SK-N-SH (cell line): Measurements from ENCODE around the gene PLIN5. TPM values are rescaled to one million over a fixed set of nuclear protein-coding genes. Genes with fewer than 3 reads are reported as not detected.

Experiments used
- CTCF ChIA-PET: fragments of 300-600, 350-600 bp; formaldehyde crosslinking; extraction: SDS; loops from one replicate; lab custom pipeline; 2021; lab: Yijun Ruan, JAX
- POLR2A ChIA-PET: fragments of 350-600 bp; sonication (Branson Sonifier 250); formaldehyde crosslinking; extraction: SDS; loops from one replicate; lab custom pipeline; 2020; ENCODE audit warnings: antibody characterized with exemption, inconsistent platforms; lab: Yijun Ruan, JAX
- DNase-seq: peaks from one replicate; pipeline ENCODE4 v3.0.0; 2012
- H2AFZ ChIP-seq: fragments of 200-600 bp; sonication (generic); 2 replicates; pipeline ENCODE4 v1.8.1; 2016; ENCODE audit warnings: antibody characterized with exemption, mild to moderate bottlenecking, low read depth
- H3F3A ChIP-seq: fragments of 200-600 bp; sonication (generic); replicated peaks from 2 replicates; pipeline ENCODE3; 2016; ENCODE audit warnings: antibody characterized with exemption, mild to moderate bottlenecking; ENCODE audit not compliant: insufficient read depth
- H3K27ac ChIP-seq, 2 experiments: fragments of 200-500 bp in 1 of 2; fragments of 200-600 bp in 1 of 2; sonication (Bioruptor generic) in 1 of 2; sonication (generic), shearing (Covaris generic) in 1 of 2; 2 replicates each; pipeline versions ENCODE4 v1.5.1 to v1.6.1; 2014 to 2016; ENCODE audit warnings: low read depth in 2 of 2, inconsistent platforms in 1 of 2, low read length in 1 of 2, mild to moderate bottlenecking in 1 of 2, mixed read lengths in 1 of 2
- H3K27me3 ChIP-seq: fragments of 200-600 bp; sonication (generic), shearing (Covaris generic); 2 replicates; pipeline ENCODE4 v1.6.1; 2016; ENCODE audit warnings: mixed run types; ENCODE audit not compliant: insufficient read depth
- H3K36me3 ChIP-seq, 2 experiments: fragments of 200-500 bp in 1 of 2; fragments of 200-600 bp in 1 of 2; sonication (Bioruptor generic) in 1 of 2; sonication (generic) in 1 of 2; replicated peaks in 1 of 2; 2 replicates each; pipeline versions ENCODE3 to v1.5.1; 2014 to 2016; ENCODE audit warnings: low read length in 1 of 2, mild to moderate bottlenecking in 1 of 2; ENCODE audit not compliant: insufficient read depth in 2 of 2, control insufficient read depth in 1 of 2
- H3K4me1 ChIP-seq, 2 experiments: fragments of 200-500 bp in 1 of 2; fragments of 200-600 bp in 1 of 2; sonication (Bioruptor generic) in 1 of 2; sonication (generic), shearing (Covaris generic) in 1 of 2; 2 replicates each; pipeline versions ENCODE4 v1.5.1 to v1.6.1; 2014 to 2016; ENCODE audit warnings: low read depth in 1 of 2, low read length in 1 of 2, mixed run types in 1 of 2; ENCODE audit not compliant: insufficient read depth in 2 of 2, control insufficient read depth in 1 of 2
- H3K4me2 ChIP-seq: fragments of 200-600 bp; sonication (generic), shearing (Covaris generic); 2 replicates; pipeline ENCODE4 v1.6.1; 2017; ENCODE audit warnings: mixed run types
- H3K4me3 ChIP-seq, 2 experiments: fragments of 200-500 bp in 1 of 2; fragments of 200-600 bp in 1 of 2; sonication (Bioruptor generic) in 1 of 2; sonication (generic), shearing (Covaris generic) in 1 of 2; 2 replicates each; pipeline versions ENCODE4 v1.5.1 to v1.8.1; 2014 to 2016; ENCODE audit warnings: low read depth in 2 of 2, inconsistent platforms in 1 of 2, low read length in 1 of 2, mild to moderate bottlenecking in 1 of 2, mixed read lengths in 1 of 2, moderate library complexity in 1 of 2
- H3K79me2 ChIP-seq: fragments of 200-600 bp; sonication (generic); 2 replicates; pipeline ENCODE4 v1.8.1; 2017; ENCODE audit warnings: mild to moderate bottlenecking; ENCODE audit not compliant: insufficient read depth
- H3K9ac ChIP-seq: fragments of 200-600 bp; sonication (generic); 2 replicates; pipeline ENCODE4 v1.6.1; 2017; ENCODE audit warnings: mixed run types
- H3K9me2 ChIP-seq: fragments of 200-600 bp; sonication (generic); 2 replicates; pipeline ENCODE4 v1.6.1; 2017; ENCODE audit warnings: mixed run types
- H3K9me3 ChIP-seq: fragments of 200-600 bp; sonication (generic); 2 replicates; pipeline ENCODE4 v1.6.1; 2017; ENCODE audit warnings: mixed run types, mild to moderate bottlenecking, moderate library complexity
- H4K20me1 ChIP-seq: fragments of 200-600 bp; sonication (generic); 2 replicates; pipeline ENCODE4 v1.6.1; 2017; ENCODE audit warnings: mild to moderate bottlenecking, mixed run types; ENCODE audit not compliant: insufficient read depth
- CHD2 ChIP-seq: fragments of 150-350 bp; IDR thresholded peaks from 2 replicates; pipeline ENCODE4 v1.6.1; 2018; ENCODE audit warnings: low read length; ENCODE audit not compliant: partially characterized antibody
- CTCF ChIP-seq: fragments of 200-600 bp; sonication (generic); IDR thresholded peaks from 2 replicates; pipeline ENCODE4 v1.6.1; 2017; ENCODE audit warnings: antibody characterized with exemption, mild to moderate bottlenecking, moderate library complexity
- ELF1 ChIP-seq: IDR thresholded peaks from 2 replicates; pipeline ENCODE4 v1.4.0; 2012
- EZH2phosphoT487 ChIP-seq: fragments of 200-600 bp; sonication (generic); IDR thresholded peaks from 2 replicates; pipeline ENCODE4 v1.6.1; 2017; ENCODE audit warnings: low read depth, mixed run types, mild to moderate bottlenecking, antibody characterized with exemption, moderate library complexity, borderline replicate concordance
- FOSL2 ChIP-seq: IDR thresholded peaks from 2 replicates; pipeline ENCODE4 v1.4.0; 2012; ENCODE audit warnings: low read depth, mild to moderate bottlenecking, moderate library complexity, borderline replicate concordance
- GATA2 ChIP-seq: sonication (generic); formaldehyde crosslinking; IDR thresholded peaks from 2 replicates; pipeline ENCODE4 v1.5.0; 2020; ENCODE audit warnings: mild to moderate bottlenecking, missing genetic modification reagents
- IRF3 ChIP-seq: fragments of 150-350 bp; IDR thresholded peaks from 2 replicates; pipeline ENCODE4 v1.6.1; 2016; ENCODE audit warnings: mild to moderate bottlenecking, low read depth, low read length
- JUND ChIP-seq: IDR thresholded peaks from 2 replicates; pipeline ENCODE4 v1.4.0; 2012
- MEF2A ChIP-seq: IDR thresholded peaks from 2 replicates; pipeline ENCODE4 v1.4.0; 2012; ENCODE audit warnings: low read depth, borderline replicate concordance
- NRF1 ChIP-seq: IDR thresholded peaks from 2 replicates; pipeline ENCODE4 v1.6.1; 2012; ENCODE audit warnings: low read depth, mild to moderate bottlenecking, low read length
- PBX3 ChIP-seq: IDR thresholded peaks from 2 replicates; pipeline ENCODE4; 2012
- RAD21 ChIP-seq: IDR thresholded peaks from 2 replicates; pipeline ENCODE4 v1.6.1; 2012; ENCODE audit warnings: mild to moderate bottlenecking, low read length
- RCOR1 ChIP-seq: fragments of 150-350 bp; IDR thresholded peaks from 2 replicates; pipeline ENCODE4 v1.6.1; 2017; ENCODE audit warnings: antibody characterized with exemption, low read length
- RXRA ChIP-seq: IDR thresholded peaks from 2 replicates; pipeline ENCODE4 v1.4.0; 2012; ENCODE audit warnings: low read depth, mild to moderate bottlenecking, borderline replicate concordance
- SIN3A ChIP-seq: IDR thresholded peaks from 2 replicates; pipeline ENCODE4 v1.6.1; 2012; ENCODE audit warnings: low read depth, mild to moderate bottlenecking, low read length, moderate library complexity, borderline replicate concordance
- SMC3 ChIP-seq: IDR thresholded peaks from 2 replicates; pipeline ENCODE4 v1.6.1; 2012; ENCODE audit warnings: low read depth, low read length, improper control_type of control experiment
- TCF12 ChIP-seq: IDR thresholded peaks from 2 replicates; pipeline ENCODE4 v1.4.0; 2012
- USF1 ChIP-seq: IDR thresholded peaks from 2 replicates; pipeline ENCODE4 v1.4.0; 2012; ENCODE audit warnings: low read depth, borderline replicate concordance
- ZBTB33 ChIP-seq: IDR thresholded peaks from 2 replicates; pipeline ENCODE4 v1.4.0; 2012; ENCODE audit warnings: low read depth, borderline replicate concordance
- WGBS: methylation state at CpG from one replicate; pipeline ENCODE4 v1.1.6; 2017; ENCODE audit warnings: low lambda C conversion rate; 5-methylcytosine and 5-hydroxymethylcytosine counted together
- polyA plus RNA-seq, 3 experiments: library from polyadenylated mRNA; depleted of rRNA; stranded (reverse); fragments of >200 nt; gene quantifications; 2 replicates each; pipeline ENCODE4 v1.2.3, GENCODE V29; 2012

The PLIN5 gene
- polyA plus RNA-seq, 1 of the 3 experiments (the other 2 are of a cell fraction): 0.59 TPM

GRCh38 chr19:4523306-4524110 is 11.5 kb downstream of the PLIN5 start:
- WGBS: 56% methylated on average over 22 of the region's 53 CpGs
- H3K27me3 ChIP-seq: no peaks in the 10 kb centered on the region
- H3F3A ChIP-seq: no peaks in the 10 kb centered on the region
- H4K20me1 ChIP-seq: no peaks in the 10 kb centered on the region
- no peaks in the 10 kb centered on the region; a peak in 1 of 4 replicates for H3K4me1 ChIP-seq
- peak; percentile 86 for DNase-seq
- ChIA-PET POLR2A (no interaction called here), CTCF (interaction anchor here (0.7 to 7.2 kb wide), 25 partner anchors 8 to 256 kb away, joined by 3 to 78 read pairs (median 5); partner anchors contain the start of genes LRG1 and PLIN5)
- H3K36me3 ChIP-seq: no peaks in the 10 kb centered on the region
- no peak overlapping the region for H2AFZ ChIP-seq
- no peaks in the 10 kb centered on the region for H3K9me2 ChIP-seq
- no peaks in the 10 kb centered on the region for H3K79me2 ChIP-seq
- no peak overlapping the region for H3K9ac ChIP-seq
- H3K9me3 ChIP-seq: no peaks in the 10 kb centered on the region
- TF ChIP-seq EZH2phosphoT487 (no peak), CTCF (peak; percentile 80), RAD21 (peak; percentile 34), SMC3 (peak; percentile 33; the same call in 1 of the 2 replicates)
- no peak overlapping the region for H3K4me2 ChIP-seq
- no peak overlapping the region; a peak in 1 of 4 replicates for H3K4me3 ChIP-seq
- H3K27ac ChIP-seq: no peak overlapping the region

- no peaks in the 10 kb centered on the region; a peak in 1 of 4 replicates for H3K4me1 ChIP-seq
- no peak overlapping the region for H3K27ac ChIP-seq
- H2AFZ ChIP-seq: no peak overlapping the region
- no peak overlapping the region for H3K4me3 ChIP-seq
- no peaks in the 10 kb centered on the region for H3F3A ChIP-seq
- H3K4me2 ChIP-seq: no peak overlapping the region
- no peak overlapping the region for H3K9ac ChIP-seq
- ChIA-PET POLR2A (no interaction called here), CTCF (interaction anchor here (0.6 to 7.2 kb wide), 20 partner anchors 7 to 255 kb away, joined by 3 to 78 read pairs (median 5); partner anchors contain the start of genes LRG1 and PLIN5)
- H3K36me3 ChIP-seq: no peaks in the 10 kb centered on the region
- no peaks in the 10 kb centered on the region for H3K9me3 ChIP-seq
- no peaks in the 10 kb centered on the region for H3K9me2 ChIP-seq
- H4K20me1 ChIP-seq: no peaks in the 10 kb centered on the region
- WGBS: 80% methylated on average over 13 of the region's 15 CpGs
- no peak for DNase-seq
- no peaks in the 10 kb centered on the region for H3K79me2 ChIP-seq
- no peaks in the 10 kb centered on the region for H3K27me3 ChIP-seq
- TF ChIP-seq FOSL2 (no peak), SMC3 (no peak), JUND (no peak), PBX3 (no peak), RCOR1 (no peak), GATA2 (CRISPR knock-in tag) (no peak), MEF2A (no peak), USF1 (no peak), CHD2 (no peak), NRF1 (no peak), SIN3A (no peak), ZBTB33 (no peak), ELF1 (no peak), IRF3 (no peak), TCF12 (no peak), RAD21 (no peak), RXRA (no peak)
These were observed 12.6 kb downstream of the PLIN5 start for GRCh38 chr19:4522291-4523002.
